Measurements from ENCODE around the gene HIGD1C.

DNA sequence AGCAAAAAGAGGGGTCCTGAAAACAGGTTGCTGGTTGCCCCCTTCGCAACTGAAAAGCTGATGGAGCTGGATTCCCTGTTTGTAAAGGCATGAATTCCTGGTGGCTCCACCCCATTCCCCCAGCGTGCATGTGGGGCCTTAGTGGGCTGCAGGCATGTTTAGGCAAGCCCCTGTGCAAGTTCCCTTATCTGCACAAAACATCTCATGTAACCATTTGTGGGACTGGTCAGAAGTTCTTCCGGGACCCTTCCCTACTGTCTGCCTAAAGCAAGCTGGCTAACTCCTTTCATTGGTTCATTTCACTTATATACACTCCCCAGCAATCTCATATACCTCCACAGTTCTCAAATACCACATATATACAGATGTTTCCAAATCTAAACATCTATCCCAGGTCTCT lies 24.0 kb upstream of the HIGD1C start:
- TF ChIP-seq EP300 (IDR thresholded peaks at IDR 0.05): no peak
- TF ChIP-seq, protein P1, sequence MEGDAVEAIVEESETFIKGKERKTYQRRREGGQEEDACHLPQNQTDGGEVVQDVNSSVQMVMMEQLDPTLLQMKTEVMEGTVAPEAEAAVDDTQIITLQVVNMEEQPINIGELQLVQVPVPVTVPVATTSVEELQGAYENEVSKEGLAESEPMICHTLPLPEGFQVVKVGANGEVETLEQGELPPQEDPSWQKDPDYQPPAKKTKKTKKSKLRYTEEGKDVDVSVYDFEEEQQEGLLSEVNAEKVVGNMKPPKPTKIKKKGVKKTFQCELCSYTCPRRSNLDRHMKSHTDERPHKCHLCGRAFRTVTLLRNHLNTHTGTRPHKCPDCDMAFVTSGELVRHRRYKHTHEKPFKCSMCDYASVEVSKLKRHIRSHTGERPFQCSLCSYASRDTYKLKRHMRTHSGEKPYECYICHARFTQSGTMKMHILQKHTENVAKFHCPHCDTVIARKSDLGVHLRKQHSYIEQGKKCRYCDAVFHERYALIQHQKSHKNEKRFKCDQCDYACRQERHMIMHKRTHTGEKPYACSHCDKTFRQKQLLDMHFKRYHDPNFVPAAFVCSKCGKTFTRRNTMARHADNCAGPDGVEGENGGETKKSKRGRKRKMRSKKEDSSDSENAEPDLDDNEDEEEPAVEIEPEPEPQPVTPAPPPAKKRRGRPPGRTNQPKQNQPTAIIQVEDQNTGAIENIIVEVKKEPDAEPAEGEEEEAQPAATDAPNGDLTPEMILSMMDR (IDR thresholded peaks at IDR 0.05): no peak
- TF ChIP-seq POLR2A (IDR thresholded peaks at IDR 0.05): no peak
